GM12878 (cell line): ENCODE measurements around the gene DNAJC5. TPM values are rescaled to one million over a fixed set of nuclear protein-coding genes. Genes with fewer than 3 reads are reported as not detected.
A peak's percentile ranks its signal among the peaks of the same experiment; 100 is the strongest.

ENCODE experiments used
- BRCA1 ChIP-seq: IDR thresholded peaks from 2 replicates; pipeline ENCODE4 v1.6.1; 2011; ENCODE audit warnings: low read depth, low read length, improper control_type of control experiment
- ETV6 ChIP-seq, 2 experiments: fragments of 450-650 bp in 1 of 2; IDR thresholded peaks in 1 of 2; conservative IDR thresholded peaks in 1 of 2; 2 replicates each; pipeline ENCODE4 v1.6.1; 2014; ENCODE audit warnings: antibody characterized with exemption in 1 of 2, borderline replicate concordance in 1 of 2, low read depth in 1 of 2, mild to moderate bottlenecking in 1 of 2, moderate library complexity in 1 of 2
- FOXM1 ChIP-seq: IDR thresholded peaks from 2 replicates; pipeline ENCODE4 v1.6.1; 2012; ENCODE audit warnings: low read depth, mild to moderate bottlenecking, inconsistent platforms, low read length, moderate library complexity
- HDAC6 ChIP-seq: fragments of 200-600 bp; sonication (generic); IDR thresholded peaks from one replicate; pipeline ENCODE4 v1.8.0; 2017; ENCODE audit warnings: antibody characterized with exemption; ENCODE audit not compliant: unreplicated experiment
- IKZF1 ChIP-seq: fragments of 450-650 bp; conservative IDR thresholded peaks from 2 replicates; pipeline ENCODE4 v1.6.1; 2017; ENCODE audit warnings: antibody characterized with exemption, mild to moderate bottlenecking
- LARP7 ChIP-seq: fragments of 450-650 bp; IDR thresholded peaks from 2 replicates; pipeline ENCODE4 v1.6.1; 2017; ENCODE audit warnings: mild to moderate bottlenecking
- MEF2A ChIP-seq: IDR thresholded peaks from 2 replicates; pipeline ENCODE4 v1.6.1; 2011; ENCODE audit warnings: low read depth, mild to moderate bottlenecking, low read length, moderate library complexity; ENCODE audit not compliant: insufficient read depth
- MXI1 ChIP-seq: fragments of 150-350 bp; IDR thresholded peaks from 2 replicates; pipeline ENCODE4 v1.6.1; 2011; ENCODE audit warnings: low read depth, mild to moderate bottlenecking, inconsistent platforms, low read length, improper control_type of control experiment
- NBN ChIP-seq: fragments of 450-650 bp; IDR thresholded peaks from 2 replicates; pipeline ENCODE4 v1.6.1; 2016
- NKRF ChIP-seq: fragments of 450-650 bp; conservative IDR thresholded peaks from 2 replicates; pipeline ENCODE4 v1.6.1; 2017; ENCODE audit warnings: mild to moderate bottlenecking, moderate library complexity
- NR2F1 ChIP-seq: fragments of 450-650 bp; conservative IDR thresholded peaks from 2 replicates; pipeline ENCODE4 v1.6.1; 2017; ENCODE audit warnings: mild to moderate bottlenecking
- PBX3 ChIP-seq: IDR thresholded peaks from 2 replicates; pipeline ENCODE4 v1.6.1; 2011; ENCODE audit warnings: mild to moderate bottlenecking, low read depth, low read length, moderate library complexity; ENCODE audit not compliant: insufficient replicate concordance
- POLR2A ChIP-seq: IDR thresholded peaks from 2 replicates; pipeline ENCODE4 v1.6.1; 2011; ENCODE audit warnings: low read depth, mild to moderate bottlenecking, low read length
- RELB ChIP-seq: fragments of 450-650 bp; IDR thresholded peaks from 2 replicates; pipeline ENCODE4 v1.6.1; 2017; ENCODE audit warnings: low read depth, mild to moderate bottlenecking, moderate library complexity
- SP1 ChIP-seq: IDR thresholded peaks from one replicate; pipeline ENCODE4 v1.6.1; 2011; ENCODE audit warnings: low read depth, low read length
- SPI1 ChIP-seq: IDR thresholded peaks from 2 replicates; pipeline ENCODE4 v1.6.1; 2011; ENCODE audit warnings: low read depth, mild to moderate bottlenecking, low read length, moderate library complexity, borderline replicate concordance; ENCODE audit not compliant: insufficient read depth
- SRF ChIP-seq, 2 experiments: IDR thresholded peaks; 2 replicates each; pipeline ENCODE4 v1.6.1; 2011; ENCODE audit warnings: low read depth in 2 of 2, low read length in 2 of 2, mild to moderate bottlenecking in 1 of 2, moderate library complexity in 1 of 2
- ZBED1 ChIP-seq: IDR thresholded peaks from 2 replicates; pipeline ENCODE4 v1.6.1; 2016; ENCODE audit warnings: borderline replicate concordance
- ZBTB4 ChIP-seq: fragments of 450-650 bp; formaldehyde crosslinking; IDR thresholded peaks from 2 replicates; pipeline ENCODE4 v1.4.0; 2022; ENCODE audit warnings: mild to moderate bottlenecking, moderate library complexity
- polyA plus RNA-seq, 11 experiments: library from polyadenylated mRNA; depleted of rRNA in 4 of 11; unstranded in 6 of 11; stranded (reverse) in 5 of 11; fragments of >200 nt; fragmentation: Nextera tagmentation in 4 of 11; fragmentation: Illumina TruSeq in 1 of 11; extraction: Ambion mirVana in 4 of 11; extraction: Trizol in 1 of 11; gene quantifications; 1 replicate in 1 of 11; 2 replicates in 10 of 11; pipeline versions ENCODE4 v1.2.1 to v1.2.3, GENCODE V29; 2011 to 2016; ENCODE audit warnings: inconsistent platforms in 2 of 11, missing spikeins in 2 of 11, low read depth in 1 of 11
- total RNA-seq, 4 experiments: library from RNA; depleted of rRNA in 3 of 4; stranded (reverse); fragments of >200 nt in 3 of 4; fragmentation: Illumina TruSeq in 1 of 4; extraction: Trizol in 1 of 4; gene quantifications; 2 replicates each; pipeline versions ENCODE4 v1.2.1 to v1.2.3, GENCODE V29; 2013 to 2021
- TF ChIP-seq, protein P1 (sequence below): IDR thresholded peaks from 2 replicates; pipeline ENCODE4 v1.6.1; 2011; ENCODE audit warnings: low read depth, low read length, improper control_type of control experiment, borderline replicate concordance

The DNAJC5 gene
- total and polyA plus RNA-seq, 10 of the 15 experiments (the other 5 are each of a cell fraction or from before 2014, with no cell fraction given): 0.69 to 36.8 (median 17.0) TPM

GRCh38 chr20:63854069-63854765, 40.7 kb upstream of the DNAJC5 start (continued):
- TF ChIP-seq PBX3 (no peak), MEF2A (peak; percentile 27; the same call in 1 of the 2 replicates), NR2F1 (peak; percentile 53), IKZF1 (peak; percentile 85), LARP7 (0 out of 2 replicates have a peak, but pooled peaks have one; percentile 41), MXI1 (no peak), ZBTB4 (CRISPR knock-in tag) (no peak), FOXM1 (no peak), ZBED1 (no peak), ETV6 (conservative IDR thresholded peaks at IDR 0.05 in 1 of 2, IDR thresholded peaks at IDR 0.05 in 1 of 2; ENCODE audit: borderline replicate concordance in 1 of 2, low read depth in 1 of 2) (no peak), SPI1 (no peak), SP1 (no peak), NBN (0 out of 2 replicates have a peak, but pooled peaks have one; percentile 31), SRF (IDR thresholded peaks at IDR 0.05; ENCODE audit: low read depth in 2 of 2, low read length in 2 of 2) (no peak), RELB (peak; percentile 85), BRCA1 (no peak), POLR2A (no peak; the same call in 1 of the 2 replicates), NKRF (no peak), HDAC6 (no peak)
- TF ChIP-seq, protein P1, sequence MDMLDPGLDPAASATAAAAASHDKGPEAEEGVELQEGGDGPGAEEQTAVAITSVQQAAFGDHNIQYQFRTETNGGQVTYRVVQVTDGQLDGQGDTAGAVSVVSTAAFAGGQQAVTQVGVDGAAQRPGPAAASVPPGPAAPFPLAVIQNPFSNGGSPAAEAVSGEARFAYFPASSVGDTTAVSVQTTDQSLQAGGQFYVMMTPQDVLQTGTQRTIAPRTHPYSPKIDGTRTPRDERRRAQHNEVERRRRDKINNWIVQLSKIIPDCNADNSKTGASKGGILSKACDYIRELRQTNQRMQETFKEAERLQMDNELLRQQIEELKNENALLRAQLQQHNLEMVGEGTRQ: no peak
